Fibroblast of lung (primary cell): Measurements from ENCODE around the gene SMAD2. TPM values are rescaled to one million over a fixed set of nuclear protein-coding genes. Genes with fewer than 3 reads are reported as not detected.
A peak's percentile ranks its signal among the peaks of the same experiment; 100 is the strongest.

Experiments used
- DNase-seq, 2 donors: peaks; one replicate each; pipeline versions ENCODE4 v3.0.0 to v3.0.0-alpha.2; 2010; ENCODE audit warnings: low read depth in 2 of 2
- H2AFZ ChIP-seq: 2 replicates; pipeline ENCODE4 v1.5.1; 2012; ENCODE audit warnings: low read length, control low read depth, inconsistent platforms
- H3K27ac ChIP-seq: 2 replicates; pipeline ENCODE4 v1.5.1; 2011; ENCODE audit warnings: low read length, control low read depth; ENCODE audit not compliant: insufficient read depth
- H3K27me3 ChIP-seq: 2 replicates; pipeline ENCODE4 v1.5.1; 2011; ENCODE audit warnings: mild to moderate bottlenecking, low read length; ENCODE audit not compliant: control insufficient read depth, insufficient read depth
- H3K36me3 ChIP-seq: 2 replicates; pipeline ENCODE4 v1.5.1; 2011; ENCODE audit warnings: low read length; ENCODE audit not compliant: control insufficient read depth, insufficient read depth
- H3K4me1 ChIP-seq: 2 replicates; pipeline ENCODE4 v1.5.1; 2011; ENCODE audit warnings: low read length; ENCODE audit not compliant: control insufficient read depth, insufficient read depth; ENCODE audit errors: extremely low read depth
- H3K4me2 ChIP-seq: 2 replicates; pipeline ENCODE4 v1.5.1; 2011; ENCODE audit warnings: low read length, control low read depth; ENCODE audit not compliant: insufficient read depth; ENCODE audit errors: extremely low read depth
- H3K4me3 ChIP-seq, 4 experiments: fragments of 200-600 bp in 1 of 4; sonication (generic) in 1 of 4; replicated peaks in 1 of 4; 2 replicates each; pipeline ENCODE4 v1.5.1; 2011 to 2016; ENCODE audit warnings: low read length in 4 of 4, low read depth in 3 of 4, mild to moderate bottlenecking in 3 of 4, control low read depth in 2 of 4, inconsistent platforms in 1 of 4, mixed read lengths in 1 of 4; ENCODE audit not compliant: insufficient read depth in 1 of 4; ENCODE audit errors: control extremely low read depth in 1 of 4
- H3K79me2 ChIP-seq: 2 replicates; pipeline ENCODE4 v1.5.1; 2012; ENCODE audit warnings: mild to moderate bottlenecking, low read length, inconsistent platforms; ENCODE audit not compliant: control insufficient read depth, insufficient read depth
- H3K9ac ChIP-seq: 2 replicates; pipeline ENCODE4 v1.5.1; 2011; ENCODE audit warnings: mild to moderate bottlenecking, low read length, control low read depth; ENCODE audit not compliant: insufficient read depth
- H3K9me3 ChIP-seq: 2 replicates; pipeline ENCODE4 v1.5.1; 2012; ENCODE audit warnings: low read depth, low read length; ENCODE audit not compliant: control insufficient read depth, insufficient read depth
- H4K20me1 ChIP-seq: 2 replicates; pipeline ENCODE4 v1.5.1; 2011; ENCODE audit warnings: low read length; ENCODE audit not compliant: control insufficient read depth, insufficient read depth; ENCODE audit errors: extremely low read depth
- CTCF ChIP-seq, 2 donors: IDR thresholded peaks in 1 of 2; conservative IDR thresholded peaks in 1 of 2; 1 replicate in 1 of 2; 2 replicates in 1 of 2; pipeline ENCODE4 v1.5.1; 2011 to 2012; ENCODE audit warnings: low read length in 2 of 2, control low read depth in 1 of 2, inconsistent platforms in 1 of 2, low read depth in 1 of 2, mild to moderate bottlenecking in 1 of 2
- EZH2 ChIP-seq: IDR thresholded peaks from 2 replicates; pipeline ENCODE4 v1.5.1; 2012; ENCODE audit warnings: low read length, control low read depth, mild to moderate bottlenecking; ENCODE audit errors: missing control alignments
- polyA plus RNA-seq, 2 donors: library from polyadenylated mRNA; depleted of rRNA in 1 of 2; stranded (reverse) in 1 of 2; unstranded in 1 of 2; fragments of >200 nt; gene quantifications; 2 replicates each; pipeline ENCODE4 v1.2.1, GENCODE V29; 2011 to 2012; ENCODE audit warnings: missing spikeins in 1 of 2
- total RNA-seq: library from RNA; depleted of rRNA; stranded (reverse); fragments of >200 nt; gene quantifications from 2 replicates; pipeline ENCODE4 v1.2.1, GENCODE V29; 2014

SMAD2 gene
- total and polyA plus RNA-seq, 2 donors (not counting 1 experiment from before 2014, with no cell fraction given), result 76.0 to 111 TPM

- Histone ChIP-seq H3K4me2 (no peak overlapping the region), H3K27me3 (no peaks in the 10 kb centered on the region), H3K4me1 (no peaks in the 10 kb centered on the region), H3K36me3 (no peaks in the 10 kb centered on the region), H3K9me3 (no peaks in the 10 kb centered on the region), H4K20me1 (no peaks in the 10 kb centered on the region), H3K4me3 (no peak overlapping the region), H3K9ac (no peak overlapping the region), H3K79me2 (peaks cover 14% of the 10 kb centered on the region), H2AFZ (no peak overlapping the region), H3K27ac (no peak overlapping the region)
- no peak for TF ChIP-seq CTCF (conservative IDR thresholded peaks at IDR 0.05 in 1 of 2, IDR thresholded peaks at IDR 0.05 in 1 of 2; ENCODE audit: low read depth in 1 of 2, low read length in 2 of 2)
- TF ChIP-seq EZH2, result no peak
- peak in 1 of 2 donors; percentile 60 for DNase-seq
Observed at GRCh38 chr18:47893939-47894699, 36.3 kb downstream of the SMAD2 start.

- Histone ChIP-seq H4K20me1 (no peaks in the 10 kb centered on the region), H3K4me2 (no peak overlapping the region)
- TF ChIP-seq CTCF (conservative IDR thresholded peaks at IDR 0.05 in 1 of 2, IDR thresholded peaks at IDR 0.05 in 1 of 2; ENCODE audit: low read depth in 1 of 2, low read length in 2 of 2) (no peak), EZH2 (no peak)
Observed at GRCh38 chr18:47893047-47893446, 37.4 kb downstream of the SMAD2 start.

GRCh38 chr18:47888156-47888555 lies 42.3 kb downstream of the SMAD2 start:
- TF ChIP-seq CTCF (conservative IDR thresholded peaks at IDR 0.05 in 1 of 2, IDR thresholded peaks at IDR 0.05 in 1 of 2; ENCODE audit: low read depth in 1 of 2, low read length in 2 of 2) (no peak), EZH2 (no peak)

More at GRCh38 chr18:47893047-47893446, 37.4 kb downstream of the SMAD2 start:
- H3K9me3 ChIP-seq, result no peaks in the 10 kb centered on the region
- H3K9ac ChIP-seq, result no peak overlapping the region
- no peaks in the 10 kb centered on the region for H3K36me3 ChIP-seq
- H2AFZ ChIP-seq, result no peak overlapping the region
- peak in 1 of 2 donors; percentile 20 for DNase-seq
- H3K4me3 ChIP-seq, result no peak overlapping the region
- H3K27me3 ChIP-seq, result no peaks in the 10 kb centered on the region
- H3K79me2 ChIP-seq, result peaks cover 10% of the 10 kb centered on the region
- H3K27ac ChIP-seq, result no peak overlapping the region
- no peaks in the 10 kb centered on the region for H3K4me1 ChIP-seq

More at GRCh38 chr18:47888156-47888555, 42.3 kb downstream of the SMAD2 start:
- Histone ChIP-seq H3K27me3 (no peaks in the 10 kb centered on the region), H3K4me3 (no peak overlapping the region), H3K27ac (no peak overlapping the region), H3K9ac (no peak overlapping the region), H2AFZ (no peak overlapping the region), H3K9me3 (no peaks in the 10 kb centered on the region), H4K20me1 (no peaks in the 10 kb centered on the region), H3K4me1 (peaks cover 4% of the 10 kb centered on the region), H3K36me3 (no peaks in the 10 kb centered on the region), H3K4me2 (no peak overlapping the region), H3K79me2 (peaks cover 4% of the 10 kb centered on the region)
- DNase-seq, result no peak
